HG02763 (cell line): ENCODE results near the gene TM4SF5.
A peak's percentile ranks its signal among the peaks of the same experiment; 100 is the strongest.

ENCODE experiments used
- ATAC-seq: cut with Tn5 transposase; IDR thresholded peaks from one replicate; pipeline ENCODE4 v1.9.1; 2021; ENCODE audit warnings: mild to moderate bottlenecking, moderate library complexity; ENCODE audit not compliant: unreplicated experiment

TM4SF5 gene

GRCh38 chr17:4823373-4824089 is 51.8 kb downstream of the TM4SF5 start:
- ATAC-seq: no peak

GRCh38 chr17:4827399-4827798 is 55.7 kb downstream of the TM4SF5 start:
- ATAC-seq: no peak

GRCh38 chr17:4832829-4833177 is 61.1 kb downstream of the TM4SF5 start:
- peak; percentile 8 for ATAC-seq
